ENCODE data around the gene OR8G1.
A peak's percentile ranks its signal among the peaks of the same experiment; 100 is the strongest.

Gene OR8G1

GRCh38 chr11:124194293-124195188 is 46.4 kb upstream of the OR8G1 start:
- ChIA-PET POLR2A (no interaction called here), CTCF (interaction anchor here (0.5 to 4.1 kb wide), 20 partner anchors 8 to 1481 kb away, joined by 3 to 57 read pairs (median 4); partner anchors contain the start of gene VWA5A)
- H3K27ac ChIP-seq (ENCODE audit: extremely low read depth, low read depth, low read length) = no peak overlapping the region
- H3K9me3 ChIP-seq (ENCODE audit: control insufficient read depth, insufficient read depth, low read depth, low read length) = no peaks in the 10 kb centered on the region
- H3K4me3 ChIP-seq (ENCODE audit: low read depth, low read length) = no peak overlapping the region
- no peak for TF ChIP-seq ZEB2 (tag by site-specific recombination; IDR thresholded peaks at IDR 0.05)
- TF ChIP-seq ZBTB26 (tag by site-specific recombination; optimal IDR thresholded peaks at IDR 0.05) = no peak
- no peak for TF ChIP-seq ZNF76 (tag by site-specific recombination; IDR thresholded peaks at IDR 0.05; ENCODE audit: borderline replicate concordance, low read depth)
- TF ChIP-seq ZNF211 (tag by site-specific recombination; IDR thresholded peaks at IDR 0.05; ENCODE audit: low read depth) = no peak
- TF ChIP-seq PRDM10 (tag by site-specific recombination; IDR thresholded peaks at IDR 0.05) = no peak
- TF ChIP-seq, protein P1, sequence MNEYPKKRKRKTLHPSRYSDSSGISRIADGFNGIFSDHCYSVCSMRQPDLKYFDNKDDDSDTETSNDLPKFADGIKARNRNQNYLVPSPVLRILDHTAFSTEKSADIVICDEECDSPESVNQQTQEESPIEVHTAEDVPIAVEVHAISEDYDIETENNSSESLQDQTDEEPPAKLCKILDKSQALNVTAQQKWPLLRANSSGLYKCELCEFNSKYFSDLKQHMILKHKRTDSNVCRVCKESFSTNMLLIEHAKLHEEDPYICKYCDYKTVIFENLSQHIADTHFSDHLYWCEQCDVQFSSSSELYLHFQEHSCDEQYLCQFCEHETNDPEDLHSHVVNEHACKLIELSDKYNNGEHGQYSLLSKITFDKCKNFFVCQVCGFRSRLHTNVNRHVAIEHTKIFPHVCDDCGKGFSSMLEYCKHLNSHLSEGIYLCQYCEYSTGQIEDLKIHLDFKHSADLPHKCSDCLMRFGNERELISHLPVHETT (tag by site-specific recombination; IDR thresholded peaks at IDR 0.05) = no peak
- TF ChIP-seq ZNF747 (tag by site-specific recombination; IDR thresholded peaks at IDR 0.05) = no peak
- TF ChIP-seq SP2 (tag by site-specific recombination; IDR thresholded peaks at IDR 0.05) = no peak
- TF ChIP-seq ZNF530 (tag by site-specific recombination; IDR thresholded peaks at IDR 0.05; ENCODE audit: low read depth) = no peak
- no peak for TF ChIP-seq ZNF521 (tag by site-specific recombination; IDR thresholded peaks at IDR 0.05)
- TF ChIP-seq ZNF121 (tag by site-specific recombination; IDR thresholded peaks at IDR 0.05) = no peak
- no peaks in the 10 kb centered on the region for H3K36me3 ChIP-seq (ENCODE audit: control insufficient read depth in 2 of 2, insufficient read depth in 1 of 2, low read length in 2 of 2)
- no peaks in the 10 kb centered on the region for H3K4me1 ChIP-seq (ENCODE audit: control insufficient read depth, insufficient read depth, low read length)

GRCh38 chr11:124195189-124195734 is 45.6 kb upstream of the OR8G1 start:
- CTCF ChIA-PET = interaction anchor here (0.5 to 4.1 kb wide), 19 partner anchors 8 to 1482 kb away, joined by 3 to 57 read pairs (median 4); partner anchors contain the start of gene VWA5A
- TF ChIP-seq HOXD13 (CRISPR knock-in tag; IDR thresholded peaks at IDR 0.05; ENCODE audit: borderline replicate concordance) (no peak), ZNF529 (tag by site-specific recombination; IDR thresholded peaks at IDR 0.05; ENCODE audit: insufficient replicate concordance) (no peak), ZNF654 (tag by site-specific recombination; IDR thresholded peaks at IDR 0.05; ENCODE audit: low read depth) (peak; percentile 56), ZBTB48 (tag by site-specific recombination; IDR thresholded peaks at IDR 0.05) (0 out of 2 replicates have a peak, but pooled peaks have one; percentile 13), ZSCAN5A (tag by site-specific recombination; IDR thresholded peaks at IDR 0.05) (no peak), ZNF366 (tag by site-specific recombination; conservative IDR thresholded peaks at IDR 0.05) (no peak), ZNF571 (tag by site-specific recombination; IDR thresholded peaks at IDR 0.05) (no peak)
- Histone ChIP-seq H3K27ac (ENCODE audit: extremely low read depth, low read depth, low read length) (no peak overlapping the region), H3K4me3 (ENCODE audit: low read depth, low read length) (no peak overlapping the region), H3K36me3 (ENCODE audit: control insufficient read depth in 2 of 2, insufficient read depth in 1 of 2, low read length in 2 of 2) (no peaks in the 10 kb centered on the region), H3K4me1 (ENCODE audit: control insufficient read depth, insufficient read depth, low read length) (no peaks in the 10 kb centered on the region), H3K9me3 (ENCODE audit: control insufficient read depth, insufficient read depth, low read depth, low read length) (no peaks in the 10 kb centered on the region)
- POLR2A ChIA-PET = no interaction called here
